Prostate gland (tissue), 2 donors: Measurements from ENCODE around the gene ZNF718. TPM values are rescaled to one million over a fixed set of nuclear protein-coding genes. Genes with fewer than 3 reads are reported as not detected.

ENCODE experiments used
- DNase-seq: peaks from one replicate; pipeline ENCODE4 v3.0.0-alpha.2; 2019; ENCODE audit warnings: low spot score
- H3K27ac ChIP-seq, 2 donors: fragments of 200-600 bp; sonication (generic); 2 replicates each; pipeline ENCODE4 v1.5.1; 2017 to 2019
- H3K27me3 ChIP-seq: fragments of 200-600 bp; sonication (generic); replicated peaks from 2 replicates; pipeline ENCODE4 v1.5.1; 2019; ENCODE audit not compliant: insufficient read depth
- H3K36me3 ChIP-seq, 2 donors: fragments of 200-600 bp; sonication (generic); 1 replicate in 1 of 2; 2 replicates in 1 of 2; pipeline versions ENCODE4 v1.5.1 to v1.8.1; 2017 to 2019
- H3K4me1 ChIP-seq: fragments of 200-600 bp; sonication (generic); replicated peaks from 2 replicates; pipeline ENCODE4 v1.5.1; 2019
- H3K4me3 ChIP-seq, 2 donors: fragments of 200-600 bp; sonication (generic); 2 replicates each; pipeline ENCODE4 v1.5.1; 2017 to 2019
- H3K9me3 ChIP-seq: fragments of 200-600 bp; sonication (generic); 2 replicates; pipeline ENCODE4 v1.5.1; 2017
- CTCF ChIP-seq, 4 experiments: fragments of 200-600 bp in 2 of 4; fragments of 450-650 bp in 2 of 4; sonication (generic) in 2 of 4; IDR thresholded peaks; 1 replicate in 3 of 4; 2 replicates in 1 of 4; pipeline ENCODE4 v1.5.1; 2016 to 2019; ENCODE audit warnings: antibody characterized with exemption in 4 of 4, mild to moderate bottlenecking in 2 of 4, moderate library complexity in 2 of 4
- POLR2A ChIP-seq: fragments of 450-650 bp; IDR thresholded peaks from one replicate; pipeline ENCODE4 v1.6.1; 2016; ENCODE audit warnings: antibody characterized with exemption, mild to moderate bottlenecking
- POLR2AphosphoS5 ChIP-seq: sonication (generic); formaldehyde crosslinking; IDR thresholded peaks from one replicate; pipeline ENCODE4 v1.6.1; 2017; ENCODE audit warnings: antibody characterized with exemption
- WGBS: methylation state at CpG from one replicate; pipeline ENCODE4 v1.1.5; 2018; 5-methylcytosine and 5-hydroxymethylcytosine counted together
- intact Hi-C: fragments of 100-400 bp; cut with DNase I; formaldehyde crosslinking; loops from one replicate; pipeline ENCODE4 v1.14.2; 2022
- total RNA-seq, 2 donors: library from RNA; depleted of rRNA; stranded (reverse); fragments of >200 nt; gene quantifications; one replicate each; pipeline ENCODE4 v1.1.0, GENCODE V29; 2016

The ZNF718 gene
- total RNA-seq, 2 donors from 2014 or later, result 13.0 to 13.7 TPM

DNA sequence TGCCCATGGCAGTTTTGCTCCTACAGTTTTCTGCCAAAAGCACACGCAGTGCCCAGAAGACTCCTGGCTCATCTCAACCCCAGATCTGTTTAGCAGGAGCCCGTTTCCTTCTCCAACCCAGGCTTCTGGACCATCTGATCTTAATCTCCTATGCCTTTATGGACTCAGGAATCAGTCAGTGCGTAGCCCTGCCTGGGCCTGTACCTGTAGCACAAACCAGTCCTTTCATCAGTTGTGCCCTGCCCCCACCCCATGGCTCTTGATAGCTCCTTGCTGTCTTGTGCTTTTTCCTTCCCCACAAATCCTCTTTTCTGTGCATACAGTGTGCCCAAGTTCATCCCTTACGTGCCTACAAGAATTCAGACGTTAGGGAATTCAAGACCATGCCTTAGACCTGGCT, 1.5 kb downstream of the ZNF718 start:
- DNase-seq, result no peak
- TF ChIP-seq POLR2AphosphoS5 (no peak), CTCF (IDR thresholded peaks at IDR 0.05) (no peak), POLR2A (no peak)
- Histone ChIP-seq H3K36me3 (peaks cover 0 to 12% of the 10 kb centered on the region in 2 donors), H3K27ac (peak overlapping the region; percentile 85 to 90), H3K27me3 (no peaks in the 10 kb centered on the region), H3K4me1 (peaks cover 3% of the 10 kb centered on the region), H3K4me3 (peak overlapping the region; percentile 58 to 65), H3K9me3 (no peaks in the 10 kb centered on the region)
- WGBS, result 55% methylated on average over 5 of the region's 5 CpGs
- intact Hi-C loops, result no loop called here

DNA sequence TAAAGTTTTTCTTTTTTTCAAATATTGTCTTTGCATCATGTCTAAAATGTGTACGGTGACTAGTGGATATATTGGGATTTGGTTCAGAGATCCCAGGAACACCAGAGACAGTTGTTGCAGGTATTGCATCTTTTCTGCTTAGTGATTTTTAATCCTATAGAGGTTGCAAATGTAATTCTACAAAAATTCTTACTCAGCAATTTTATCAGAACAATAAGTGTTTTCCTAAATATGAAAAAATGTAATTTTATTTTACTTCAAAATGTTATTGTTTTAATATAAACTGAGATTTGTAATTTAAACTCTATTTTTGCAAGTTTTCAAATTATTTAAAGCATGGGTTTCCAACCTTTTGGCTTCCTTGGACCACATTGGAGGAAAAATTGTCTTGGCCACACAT, 8.2 kb downstream of the ZNF718 start:
- no peaks in the 10 kb centered on the region for H3K9me3 ChIP-seq
- H3K27me3 ChIP-seq, result no peaks in the 10 kb centered on the region
- H3K27ac ChIP-seq, result no peak overlapping the region
- no peak for TF ChIP-seq POLR2A
- no peak for TF ChIP-seq POLR2AphosphoS5
- no peak for TF ChIP-seq CTCF (IDR thresholded peaks at IDR 0.05)
- 96% methylated on average over 1 of the region's 1 CpG for WGBS
- no peak overlapping the region for H3K4me3 ChIP-seq
- H3K36me3 ChIP-seq, result peaks cover 0 to 11% of the 10 kb centered on the region in 2 donors
- intact Hi-C loops, result no loop called here
- DNase-seq, result no peak
- no peaks in the 10 kb centered on the region for H3K4me1 ChIP-seq

- Histone ChIP-seq H3K4me3 (no peak overlapping the region), H3K36me3 (peaks cover 0 to 8% of the 10 kb centered on the region in 2 donors), H3K9me3 (peaks cover 1% of the 10 kb centered on the region), H3K27ac (no peak overlapping the region), H3K27me3 (no peaks in the 10 kb centered on the region), H3K4me1 (no peaks in the 10 kb centered on the region)
- WGBS, result 96% methylated on average over 3 of the region's 3 CpGs
- TF ChIP-seq POLR2A (no peak), POLR2AphosphoS5 (no peak), CTCF (IDR thresholded peaks at IDR 0.05) (no peak)
- DNase-seq, result no peak
- intact Hi-C loops, result no loop called here
These were observed 14.6 kb downstream of the ZNF718 start for GRCh38 chr4:138935-139334.

DNA sequence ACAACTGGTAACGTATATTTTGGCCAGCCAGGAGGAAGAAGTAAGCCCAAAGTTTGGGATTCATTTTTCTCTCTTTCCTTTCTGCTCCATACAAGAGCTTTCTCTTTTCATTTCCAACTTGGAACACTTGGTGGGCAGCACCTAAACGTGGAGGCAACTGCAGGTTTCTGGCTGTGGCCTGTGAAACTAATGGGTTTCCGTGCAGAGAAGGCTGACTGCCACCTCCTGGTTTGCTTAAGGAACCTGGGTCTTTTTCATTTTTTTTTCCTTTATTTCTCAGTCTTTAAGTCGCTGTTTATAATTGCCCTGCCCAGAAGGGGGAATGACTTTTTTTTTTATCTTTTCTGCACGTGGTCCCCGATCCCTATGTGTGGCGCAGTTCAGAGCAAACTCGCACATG, 15.4 kb downstream of the ZNF718 start:
- no peak for DNase-seq
- H3K27me3 ChIP-seq, result no peaks in the 10 kb centered on the region
- H3K4me3 ChIP-seq, result no peak overlapping the region
- no peaks in the 10 kb centered on the region for H3K4me1 ChIP-seq
- intact Hi-C loops, result no loop called here
- 98% methylated on average over 8 of the region's 8 CpGs for WGBS
- H3K36me3 ChIP-seq, result peaks cover 0 to 8% of the 10 kb centered on the region in 2 donors
- peaks cover 4% of the 10 kb centered on the region for H3K9me3 ChIP-seq
- H3K27ac ChIP-seq, result no peak overlapping the region
- TF ChIP-seq POLR2AphosphoS5, result no peak
- no peak for TF ChIP-seq POLR2A
- no peak for TF ChIP-seq CTCF (IDR thresholded peaks at IDR 0.05)

GRCh38 chr4:146621-147020, 22.3 kb downstream of the ZNF718 start:
- 91% methylated on average over 1 of the region's 1 CpG for WGBS
- DNase-seq, result no peak

More at GRCh38 chr4:146621-147020, 22.3 kb downstream of the ZNF718 start:
- Histone ChIP-seq H3K9me3 (peaks cover 4% of the 10 kb centered on the region), H3K4me1 (no peaks in the 10 kb centered on the region), H3K27me3 (no peaks in the 10 kb centered on the region), H3K27ac (no peak overlapping the region), H3K36me3 (peaks cover 0 to 8% of the 10 kb centered on the region in 2 donors), H3K4me3 (no peak overlapping the region)
- intact Hi-C loops, result no loop called here
- TF ChIP-seq POLR2AphosphoS5 (no peak), POLR2A (no peak), CTCF (IDR thresholded peaks at IDR 0.05) (no peak)
